ENCODE data around the gene NAA16. TPM values are rescaled to one million over a fixed set of nuclear protein-coding genes. Genes with fewer than 3 reads are reported as not detected.
A peak's percentile ranks its signal among the peaks of the same experiment; 100 is the strongest.
"Not testable (repeated sequence)": the region's sequence is repeated elsewhere in the genome, so short reads cannot be mapped to it uniquely, and the experiment has no call there.

Gene NAA16
- polyA plus RNA-seq, 4 donors: 5.1 to 20.8 (median 6.4) TPM

- Histone ChIP-seq H3K9me3 (ENCODE audit: control insufficient read depth in 2 of 2, insufficient read depth in 1 of 2, low read depth in 1 of 2, low read length in 1 of 2) (no peaks in the 10 kb centered on the region), H3K4me3 (ENCODE audit: low read depth in 1 of 3, low read length in 3 of 3) (no peak overlapping the region), H3K27ac (ENCODE audit: low read depth in 1 of 3, low read length in 2 of 3) (no peak overlapping the region), H3K36me3 (ENCODE audit: control insufficient read depth in 3 of 3, insufficient read depth in 2 of 3, low read depth in 1 of 3, low read length in 3 of 3) (peaks cover 0 to 21% (median 0%) of the 10 kb centered on the region in 3 donors), H3K27me3 (ENCODE audit: control insufficient read depth in 3 of 3, insufficient read depth in 3 of 3, low read length in 3 of 3) (no peaks in the 10 kb centered on the region), H3K4me1 (ENCODE audit: control insufficient read depth in 3 of 3, insufficient read depth in 2 of 3, low read depth in 1 of 3, low read length in 2 of 3) (no peaks in the 10 kb centered on the region)
- DNase-seq (no peak), FAIRE-seq (no peak)
- 80 to 93% (median 92%) methylated on average over 5 of the region's 5 CpGs for WGBS, 3 donors
Measured at GRCh38 chr13:41354416-41354815, 43.3 kb downstream of the NAA16 start.

DNA sequence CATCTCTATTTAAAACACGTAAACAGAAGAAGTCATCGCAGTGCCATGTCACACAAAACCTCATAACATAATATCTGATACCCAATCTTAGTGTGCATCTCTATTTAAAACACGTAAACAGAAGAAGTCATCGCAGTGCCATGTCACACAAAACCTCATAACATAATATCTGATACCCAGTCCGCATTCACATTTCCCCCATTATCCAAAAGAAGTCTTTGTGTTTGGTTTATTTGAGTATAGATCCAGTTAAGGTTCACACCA, 45.2 kb downstream of the NAA16 start:
- H3K27ac ChIP-seq (ENCODE audit: low read depth in 1 of 3, low read length in 2 of 3); H3K9me3 ChIP-seq (ENCODE audit: control insufficient read depth in 2 of 2, insufficient read depth in 1 of 2, low read depth in 1 of 2, low read length in 1 of 2); H3K27me3 ChIP-seq (ENCODE audit: control insufficient read depth in 3 of 3, insufficient read depth in 3 of 3, low read length in 3 of 3); H3K4me3 ChIP-seq (ENCODE audit: low read depth in 1 of 3, low read length in 3 of 3); DNase-seq; H3K4me1 ChIP-seq (ENCODE audit: control insufficient read depth in 3 of 3, insufficient read depth in 2 of 3, low read depth in 1 of 3, low read length in 2 of 3); FAIRE-seq: not testable (repeated sequence)
- peaks cover 0 to 11% (median 0%) of the 10 kb centered on the region in 3 donors for H3K36me3 ChIP-seq (ENCODE audit: control insufficient read depth in 3 of 3, insufficient read depth in 2 of 3, low read depth in 1 of 3, low read length in 3 of 3)
- 90 to 94% (median 91%) methylated on average over 5 of the region's 5 CpGs for WGBS, 3 donors

DNA sequence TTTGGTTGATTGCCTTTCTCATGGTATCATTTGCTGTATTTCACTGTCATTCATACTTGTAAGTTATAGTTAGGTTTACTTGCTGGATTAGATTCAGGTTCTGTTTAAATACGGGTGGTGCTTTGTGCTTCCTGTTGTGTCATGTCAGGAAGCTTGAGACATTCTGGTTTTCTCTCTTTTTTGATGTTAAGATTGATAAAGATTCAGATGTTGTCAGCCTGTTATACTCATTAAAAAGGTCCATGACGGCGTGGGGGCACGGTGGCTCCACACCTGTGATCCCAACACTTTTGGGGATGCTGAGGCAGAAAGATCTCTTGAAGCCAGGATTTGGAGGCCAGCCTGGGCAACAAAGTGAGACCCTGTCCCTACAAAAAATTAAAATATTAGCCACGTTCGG, 45.7 kb downstream of the NAA16 start:
- Histone ChIP-seq H3K27me3 (ENCODE audit: control insufficient read depth in 3 of 3, insufficient read depth in 3 of 3, low read length in 3 of 3) (no peaks in the 10 kb centered on the region), H3K4me1 (ENCODE audit: control insufficient read depth in 3 of 3, insufficient read depth in 2 of 3, low read depth in 1 of 3, low read length in 2 of 3) (no peaks in the 10 kb centered on the region), H3K36me3 (ENCODE audit: control insufficient read depth in 3 of 3, insufficient read depth in 2 of 3, low read depth in 1 of 3, low read length in 3 of 3) (peaks cover 0 to 11% (median under 1%) of the 10 kb centered on the region in 3 donors), H3K4me3 (ENCODE audit: low read depth in 1 of 3, low read length in 3 of 3) (no peak overlapping the region), H3K9me3 (ENCODE audit: control insufficient read depth in 2 of 2, insufficient read depth in 1 of 2, low read depth in 1 of 2, low read length in 1 of 2) (no peaks in the 10 kb centered on the region), H3K27ac (ENCODE audit: low read depth in 1 of 3, low read length in 2 of 3) (peak overlapping the region in 1 of 3 donors; percentile 78)
- WGBS, 3 donors: 68 to 93% (median 74%) methylated on average over 6 of the region's 6 CpGs
- DNase-seq: no peak
- no peak for FAIRE-seq

DNA sequence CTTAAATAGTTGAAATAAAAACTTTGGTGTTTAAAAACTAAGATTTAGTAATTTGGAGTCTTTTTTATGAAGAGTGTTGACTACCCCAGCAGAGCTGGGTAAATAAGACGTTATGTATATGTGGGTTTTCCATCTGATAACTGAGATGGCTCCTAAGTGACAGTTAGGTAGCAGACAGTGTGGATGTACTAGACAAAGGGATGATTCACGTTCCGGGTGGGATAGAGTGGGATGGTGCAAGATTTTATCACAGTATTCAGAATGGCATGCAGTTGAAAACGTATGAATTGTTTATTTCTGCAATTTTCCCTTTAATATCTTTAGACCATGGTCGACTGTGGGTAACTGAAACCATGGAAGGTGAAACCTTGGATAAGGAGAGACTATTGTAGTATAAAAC, 50.4 kb downstream of the NAA16 start:
- WGBS, 3 donors: 59 to 73% (median 65%) methylated on average over 5 of the region's 5 CpGs
- DNase-seq (no peak), FAIRE-seq (no peak)

DNA sequence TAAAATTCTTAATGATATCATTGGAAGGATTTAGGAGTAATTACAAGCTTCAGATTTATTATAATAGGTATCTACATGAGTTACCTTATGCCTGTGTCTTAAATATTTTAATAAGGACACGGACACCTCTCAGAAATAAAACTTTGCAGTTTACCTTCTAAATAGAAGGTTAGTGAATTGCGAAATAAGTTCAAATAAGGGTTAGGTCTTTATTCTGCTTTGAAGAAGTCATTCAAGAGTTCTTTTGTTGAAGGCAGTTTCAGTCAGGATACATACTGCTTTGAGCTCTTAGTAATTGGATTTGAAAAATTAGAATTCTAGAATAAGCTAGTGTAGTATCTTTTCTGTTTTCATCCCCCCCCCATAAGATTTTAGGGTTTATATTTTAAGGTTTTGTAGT, 53.0 kb downstream of the NAA16 start:
- DNase-seq (no peak), FAIRE-seq (no peak)
- Histone ChIP-seq H3K27ac (ENCODE audit: low read depth in 1 of 3, low read length in 2 of 3) (no peak overlapping the region), H3K27me3 (ENCODE audit: control insufficient read depth in 3 of 3, insufficient read depth in 3 of 3, low read length in 3 of 3) (no peaks in the 10 kb centered on the region), H3K9me3 (ENCODE audit: control insufficient read depth in 2 of 2, insufficient read depth in 1 of 2, low read depth in 1 of 2, low read length in 1 of 2) (no peaks in the 10 kb centered on the region), H3K4me1 (ENCODE audit: control insufficient read depth in 3 of 3, insufficient read depth in 2 of 3, low read depth in 1 of 3, low read length in 2 of 3) (no peaks in the 10 kb centered on the region), H3K4me3 (ENCODE audit: low read depth in 1 of 3, low read length in 3 of 3) (no peak overlapping the region), H3K36me3 (ENCODE audit: control insufficient read depth in 3 of 3, insufficient read depth in 2 of 3, low read depth in 1 of 3, low read length in 3 of 3) (peaks cover 5 to 10% (median 5%) of the 10 kb centered on the region in 3 donors)
- WGBS, 3 donors: 95 to 98% (median 97%) methylated on average over 2 of the region's 2 CpGs

More for the DNA sequence above, 50.4 kb downstream of the NAA16 start:
- Histone ChIP-seq H3K4me1 (ENCODE audit: control insufficient read depth in 3 of 3, insufficient read depth in 2 of 3, low read depth in 1 of 3, low read length in 2 of 3) (no peaks in the 10 kb centered on the region), H3K4me3 (ENCODE audit: low read depth in 1 of 3, low read length in 3 of 3) (no peak overlapping the region), H3K27ac (ENCODE audit: low read depth in 1 of 3, low read length in 2 of 3) (no peak overlapping the region), H3K27me3 (ENCODE audit: control insufficient read depth in 3 of 3, insufficient read depth in 3 of 3, low read length in 3 of 3) (no peaks in the 10 kb centered on the region), H3K36me3 (ENCODE audit: control insufficient read depth in 3 of 3, insufficient read depth in 2 of 3, low read depth in 1 of 3, low read length in 3 of 3) (peaks cover 5 to 8% (median 6%) of the 10 kb centered on the region in 3 donors), H3K9me3 (ENCODE audit: control insufficient read depth in 2 of 2, insufficient read depth in 1 of 2, low read depth in 1 of 2, low read length in 1 of 2) (no peaks in the 10 kb centered on the region)

- Histone ChIP-seq H3K27me3 (ENCODE audit: control insufficient read depth in 3 of 3, insufficient read depth in 3 of 3, low read length in 3 of 3) (no peaks in the 10 kb centered on the region), H3K36me3 (ENCODE audit: control insufficient read depth in 3 of 3, insufficient read depth in 2 of 3, low read depth in 1 of 3, low read length in 3 of 3) (peaks cover 10 to 13% (median 10%) of the 10 kb centered on the region in 3 donors), H3K4me3 (ENCODE audit: low read depth in 1 of 3, low read length in 3 of 3) (no peak overlapping the region), H3K9me3 (ENCODE audit: control insufficient read depth in 2 of 2, insufficient read depth in 1 of 2, low read depth in 1 of 2, low read length in 1 of 2) (peaks cover 0 to 4% of the 10 kb centered on the region in 2 donors), H3K27ac (ENCODE audit: low read depth in 1 of 3, low read length in 2 of 3) (no peak overlapping the region), H3K4me1 (ENCODE audit: control insufficient read depth in 3 of 3, insufficient read depth in 2 of 3, low read depth in 1 of 3, low read length in 2 of 3) (no peaks in the 10 kb centered on the region)
- DNase-seq (no peak), FAIRE-seq (no peak)
- WGBS, 3 donors: 94 to 99% (median 95%) methylated on average over 2 of the region's 2 CpGs
Measured at GRCh38 chr13:41365631-41366030, 54.6 kb downstream of the NAA16 start.

- H3K36me3 ChIP-seq (ENCODE audit: control insufficient read depth in 3 of 3, insufficient read depth in 2 of 3, low read depth in 1 of 3, low read length in 3 of 3): peaks cover 4 to 14% (median 11%) of the 10 kb centered on the region in 3 donors
- FAIRE-seq (no peak), DNase-seq (no peak)
- peaks cover 0 to 4% of the 10 kb centered on the region in 2 donors for H3K9me3 ChIP-seq (ENCODE audit: control insufficient read depth in 2 of 2, insufficient read depth in 1 of 2, low read depth in 1 of 2, low read length in 1 of 2)
- no peaks in the 10 kb centered on the region for H3K27me3 ChIP-seq (ENCODE audit: control insufficient read depth in 3 of 3, insufficient read depth in 3 of 3, low read length in 3 of 3)
- 44 to 75% (median 61%) methylated on average over 2 of the region's 2 CpGs for WGBS, 3 donors
- H3K4me1 ChIP-seq (ENCODE audit: control insufficient read depth in 3 of 3, insufficient read depth in 2 of 3, low read depth in 1 of 3, low read length in 2 of 3): no peaks in the 10 kb centered on the region
- H3K4me3 ChIP-seq (ENCODE audit: low read depth in 1 of 3, low read length in 3 of 3): no peak overlapping the region
- H3K27ac ChIP-seq (ENCODE audit: low read depth in 1 of 3, low read length in 2 of 3): no peak overlapping the region
Measured at GRCh38 chr13:41370736-41371135, 59.7 kb downstream of the NAA16 start.

DNA sequence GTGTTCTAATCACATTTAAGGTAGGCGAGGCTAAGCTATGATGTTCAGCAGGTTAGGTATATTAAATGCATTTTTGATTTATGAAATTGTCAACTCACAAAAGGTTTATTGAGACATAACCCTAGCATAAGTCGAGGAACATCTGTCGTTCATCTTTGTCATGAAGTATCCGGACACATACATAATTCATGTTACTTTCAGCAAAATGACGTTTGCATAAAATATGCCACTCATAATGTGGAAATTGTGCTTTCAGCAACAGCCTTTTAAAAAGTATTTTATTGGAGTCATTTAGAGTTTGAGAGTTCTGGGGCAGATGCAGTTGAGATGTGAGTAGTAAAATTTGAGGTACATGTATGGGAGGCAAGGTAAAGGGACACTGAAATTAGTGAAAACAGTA, 66.4 kb downstream of the NAA16 start:
- H3K27me3 ChIP-seq (ENCODE audit: control insufficient read depth in 3 of 3, insufficient read depth in 3 of 3, low read length in 3 of 3): no peaks in the 10 kb centered on the region
- FAIRE-seq (no peak), DNase-seq (no peak)
- H3K9me3 ChIP-seq (ENCODE audit: control insufficient read depth in 2 of 2, insufficient read depth in 1 of 2, low read depth in 1 of 2, low read length in 1 of 2): no peaks in the 10 kb centered on the region
- H3K27ac ChIP-seq (ENCODE audit: low read depth in 1 of 3, low read length in 2 of 3): no peak overlapping the region
- no peak overlapping the region for H3K4me3 ChIP-seq (ENCODE audit: low read depth in 1 of 3, low read length in 3 of 3)
- peaks cover 0 to 8% (median 6%) of the 10 kb centered on the region in 3 donors for H3K36me3 ChIP-seq (ENCODE audit: control insufficient read depth in 3 of 3, insufficient read depth in 2 of 3, low read depth in 1 of 3, low read length in 3 of 3)
- no peaks in the 10 kb centered on the region for H3K4me1 ChIP-seq (ENCODE audit: control insufficient read depth in 3 of 3, insufficient read depth in 2 of 3, low read depth in 1 of 3, low read length in 2 of 3)
- 92 to 96% (median 95%) methylated on average over 5 of the region's 5 CpGs for WGBS, 3 donors

DNA sequence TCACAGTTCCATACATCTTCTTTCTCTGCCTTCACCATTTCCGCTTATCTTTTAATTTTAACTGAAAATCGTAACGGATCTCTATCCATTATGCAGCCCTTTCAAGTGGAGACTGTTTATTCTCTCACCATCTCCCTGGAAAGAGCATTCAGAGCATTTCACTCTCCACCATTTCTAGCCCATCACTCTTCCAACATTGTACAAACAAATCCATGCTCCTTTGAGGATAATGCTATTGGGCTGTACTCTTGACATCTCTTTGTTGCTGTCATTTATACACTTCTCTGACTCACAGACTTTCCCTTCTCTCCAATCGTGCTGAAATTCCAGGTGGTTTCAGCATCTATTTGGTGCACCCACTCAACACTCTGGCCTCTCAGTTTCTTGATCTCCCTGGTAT, 71.4 kb downstream of the NAA16 start:
- Histone ChIP-seq H3K27ac (ENCODE audit: low read depth in 1 of 3, low read length in 2 of 3) (no peak overlapping the region), H3K36me3 (ENCODE audit: control insufficient read depth in 3 of 3, insufficient read depth in 2 of 3, low read depth in 1 of 3, low read length in 3 of 3) (no peaks in the 10 kb centered on the region), H3K4me3 (ENCODE audit: low read depth in 1 of 3, low read length in 3 of 3) (no peak overlapping the region), H3K9me3 (ENCODE audit: control insufficient read depth in 2 of 2, insufficient read depth in 1 of 2, low read depth in 1 of 2, low read length in 1 of 2) (no peaks in the 10 kb centered on the region), H3K27me3 (ENCODE audit: control insufficient read depth in 3 of 3, insufficient read depth in 3 of 3, low read length in 3 of 3) (no peaks in the 10 kb centered on the region), H3K4me1 (ENCODE audit: control insufficient read depth in 3 of 3, insufficient read depth in 2 of 3, low read depth in 1 of 3, low read length in 2 of 3) (no peaks in the 10 kb centered on the region)
- 57 to 75% (median 68%) methylated on average over 4 of the region's 4 CpGs for WGBS, 3 donors
- FAIRE-seq: no peak
- DNase-seq: no peak

Data from small intestine (tissue), 7 donors.